ENCODE data around the gene MBNL1.

DNA sequence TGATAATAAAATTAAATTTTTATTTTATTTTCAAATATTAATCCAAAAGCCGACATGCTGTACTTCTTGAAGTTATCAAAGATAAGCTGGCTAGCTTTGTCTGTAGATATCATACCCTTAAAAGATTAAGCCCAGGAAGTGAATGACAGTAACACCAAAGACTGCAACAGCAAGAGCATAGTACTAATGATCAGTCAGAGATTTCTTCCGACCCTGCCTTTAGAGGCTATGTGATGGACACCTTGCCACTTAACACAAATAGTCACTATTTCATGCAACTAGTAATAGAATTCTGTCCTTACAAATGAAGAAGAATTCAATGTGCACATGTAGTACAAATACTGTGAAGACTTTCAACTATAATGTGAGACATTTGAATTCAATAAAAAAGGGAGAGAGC, 9.3 kb upstream of the MBNL1 start:
- TF ChIP-seq EZH2 (IDR thresholded peaks at IDR 0.05; ENCODE audit: low read length) = no peak
- TF ChIP-seq, protein P1, sequence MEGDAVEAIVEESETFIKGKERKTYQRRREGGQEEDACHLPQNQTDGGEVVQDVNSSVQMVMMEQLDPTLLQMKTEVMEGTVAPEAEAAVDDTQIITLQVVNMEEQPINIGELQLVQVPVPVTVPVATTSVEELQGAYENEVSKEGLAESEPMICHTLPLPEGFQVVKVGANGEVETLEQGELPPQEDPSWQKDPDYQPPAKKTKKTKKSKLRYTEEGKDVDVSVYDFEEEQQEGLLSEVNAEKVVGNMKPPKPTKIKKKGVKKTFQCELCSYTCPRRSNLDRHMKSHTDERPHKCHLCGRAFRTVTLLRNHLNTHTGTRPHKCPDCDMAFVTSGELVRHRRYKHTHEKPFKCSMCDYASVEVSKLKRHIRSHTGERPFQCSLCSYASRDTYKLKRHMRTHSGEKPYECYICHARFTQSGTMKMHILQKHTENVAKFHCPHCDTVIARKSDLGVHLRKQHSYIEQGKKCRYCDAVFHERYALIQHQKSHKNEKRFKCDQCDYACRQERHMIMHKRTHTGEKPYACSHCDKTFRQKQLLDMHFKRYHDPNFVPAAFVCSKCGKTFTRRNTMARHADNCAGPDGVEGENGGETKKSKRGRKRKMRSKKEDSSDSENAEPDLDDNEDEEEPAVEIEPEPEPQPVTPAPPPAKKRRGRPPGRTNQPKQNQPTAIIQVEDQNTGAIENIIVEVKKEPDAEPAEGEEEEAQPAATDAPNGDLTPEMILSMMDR (optimal IDR thresholded peaks at IDR 0.05 in 1 of 3, IDR thresholded peaks at IDR 0.05 in 1 of 3, conservative IDR thresholded peaks at IDR 0.05 in 1 of 3; ENCODE audit: extremely low read depth in 1 of 3, insufficient read depth in 2 of 3, low read length in 3 of 3) = no peak
